Measurements from ENCODE around the gene RBMS3.

The RBMS3 gene

GRCh38 chr3:29852767-29853166 is 571.9 kb downstream of the RBMS3 start:
- no peak for DNase-seq

- DNase-seq: no peak
Measured at GRCh38 chr3:29853841-29854397, 573.0 kb downstream of the RBMS3 start.

- DNase-seq: no peak
Measured at GRCh38 chr3:29854821-29855220, 574.0 kb downstream of the RBMS3 start.

GRCh38 chr3:29859726-29860270 is 578.9 kb downstream of the RBMS3 start:
- DNase-seq: no peak

GRCh38 chr3:29864809-29865208 is 583.9 kb downstream of the RBMS3 start:
- no peak for DNase-seq

- DNase-seq: no peak
Measured at GRCh38 chr3:29868543-29869101, 587.8 kb downstream of the RBMS3 start.

- DNase-seq: no peak
Measured at GRCh38 chr3:29870136-29870535, 589.3 kb downstream of the RBMS3 start.

GRCh38 chr3:29871087-29871486 is 590.2 kb downstream of the RBMS3 start:
- DNase-seq: no peak

GRCh38 chr3:29880809-29881208 is 599.9 kb downstream of the RBMS3 start:
- DNase-seq: no peak

GRCh38 chr3:29887451-29887850 is 606.6 kb downstream of the RBMS3 start:
- DNase-seq: no peak

- no peak for DNase-seq
Measured at GRCh38 chr3:29889215-29889614, 608.3 kb downstream of the RBMS3 start.

- DNase-seq: no peak
Measured at GRCh38 chr3:29890801-29891200, 609.9 kb downstream of the RBMS3 start.

GRCh38 chr3:29892976-29893554 is 612.2 kb downstream of the RBMS3 start:
- no peak for DNase-seq

- no peak for DNase-seq
Measured at GRCh38 chr3:29896856-29897255, 616.0 kb downstream of the RBMS3 start.

- no peak for DNase-seq
Measured at GRCh38 chr3:29898171-29898965, 617.5 kb downstream of the RBMS3 start.

- DNase-seq: no peak
Measured at GRCh38 chr3:29899021-29899420, 618.1 kb downstream of the RBMS3 start.

- no peak for DNase-seq
Measured at GRCh38 chr3:29901097-29901496, 620.2 kb downstream of the RBMS3 start.

- no peak for DNase-seq
Measured at GRCh38 chr3:29903600-29903999, 622.7 kb downstream of the RBMS3 start.

GRCh38 chr3:29906906-29907305 is 626.0 kb downstream of the RBMS3 start:
- DNase-seq: no peak

GRCh38 chr3:29912600-29913288 is 631.9 kb downstream of the RBMS3 start:
- DNase-seq: no peak

- DNase-seq: no peak
Measured at GRCh38 chr3:29914861-29915524, 634.1 kb downstream of the RBMS3 start.

- no peak for DNase-seq
Measured at GRCh38 chr3:29919571-29919970, 638.7 kb downstream of the RBMS3 start.
